ENCODE measurements around the gene TMPRSS3. TPM values are rescaled to one million over a fixed set of nuclear protein-coding genes. Genes with fewer than 3 reads are reported as not detected.
A peak's percentile ranks its signal among the peaks of the same experiment; 100 is the strongest.

TMPRSS3 gene
- total and polyA plus RNA-seq, 9 of the 15 experiments (the other 6 are each of a cell fraction or from before 2014, with no cell fraction given), result 0.07 TPM; not detected in 8

GRCh38 chr21:42403611-42404231, 7.9 kb upstream of the TMPRSS3 start, which contains the start of gene UBASH3A (continued):
- TF ChIP-seq ZNF766 (CRISPR knock-in tag; conservative IDR thresholded peaks at IDR 0.05), result peak; percentile 66
- TF ChIP-seq NBN (IDR thresholded peaks at IDR 0.05; ENCODE audit: low read depth), result no peak
- no peak for TF ChIP-seq DEAF1 (CRISPR knock-in tag; IDR thresholded peaks at IDR 0.05)
- TF ChIP-seq KLF16 (IDR thresholded peaks at IDR 0.05), result peak; percentile 93
- no peak for TF ChIP-seq MCM3 (IDR thresholded peaks at IDR 0.05)
- no peak for TF ChIP-seq ZNF830 (CRISPR knock-in tag; IDR thresholded peaks at IDR 0.05)
- TF ChIP-seq SMAD2 (IDR thresholded peaks at IDR 0.05; ENCODE audit: low read depth, low read length), result no peak
- TF ChIP-seq ZMIZ1 (IDR thresholded peaks at IDR 0.05; ENCODE audit: low read depth in 2 of 2, low read length in 2 of 2), result peak in 1 of 2 experiments; percentile 89; a peak in 2 of 4 replicates
- no peak for TF ChIP-seq HMBOX1 (IDR thresholded peaks at IDR 0.05)
- peak; percentile 44; the same call in 1 of the 2 replicates for TF ChIP-seq L3MBTL2 (IDR thresholded peaks at IDR 0.05)
- peak; percentile 72; the same call in 1 of the 2 replicates for TF ChIP-seq MYNN (IDR thresholded peaks at IDR 0.05)
- TF ChIP-seq MYNN (CRISPR knock-in tag; IDR thresholded peaks at IDR 0.05), result no peak
- TF ChIP-seq HDAC6 (IDR thresholded peaks at IDR 0.05; ENCODE audit: low read depth, low read length), result no peak
- peak; percentile 75; the same call in 1 of the 2 replicates for TF ChIP-seq PHB2 (IDR thresholded peaks at IDR 0.05; ENCODE audit: low read depth)
- no peak for TF ChIP-seq NFXL1 (CRISPR knock-in tag; IDR thresholded peaks at IDR 0.05)
- TF ChIP-seq TEAD1 (CRISPR knock-in tag; IDR thresholded peaks at IDR 0.05), result 0 out of 4 replicates have a peak, but pooled peaks of 1 of the 2 experiments have one; percentile 32
- TF ChIP-seq ZNF592 (IDR thresholded peaks at IDR 0.05), result peak; percentile 54
- peak; percentile 74 for TF ChIP-seq HES1 (IDR thresholded peaks at IDR 0.05; ENCODE audit: low read depth)
- TF ChIP-seq PML (IDR thresholded peaks at IDR 0.05; ENCODE audit: low read length), result peak; percentile 89
